ENCODE data around the gene FAM53B.
A peak's percentile ranks its signal among the peaks of the same experiment; 100 is the strongest.

FAM53B gene

GRCh38 chr10:124741922-124742412 lies 2.2 kb downstream of the FAM53B start:
- no peak overlapping the region for H3K27ac ChIP-seq (ENCODE audit: low read depth, low read length)
- H3K4me3 ChIP-seq (ENCODE audit: low read depth, low read length) = no peak overlapping the region
- peaks cover 66% of the 10 kb centered on the region for H3K4me1 ChIP-seq (ENCODE audit: control insufficient read depth, insufficient read depth, low read length)
- H3K36me3 ChIP-seq (ENCODE audit: control insufficient read depth, insufficient read depth, low read length) = no peaks in the 10 kb centered on the region
- H3K9ac ChIP-seq (ENCODE audit: low read depth, low read length) = no peak overlapping the region
- peaks cover 18% of the 10 kb centered on the region for H3K27me3 ChIP-seq (ENCODE audit: control insufficient read depth, insufficient read depth, low read length)
- no peaks in the 10 kb centered on the region for H3K9me3 ChIP-seq (ENCODE audit: control insufficient read depth, insufficient read depth, low read length)

GRCh38 chr10:124741281-124741921 lies 2.8 kb downstream of the FAM53B start:
- Histone ChIP-seq H3K4me3 (ENCODE audit: low read depth, low read length) (no peak overlapping the region), H3K4me1 (ENCODE audit: control insufficient read depth, insufficient read depth, low read length) (peaks cover 72% of the 10 kb centered on the region), H3K9ac (ENCODE audit: low read depth, low read length) (no peak overlapping the region), H3K27ac (ENCODE audit: low read depth, low read length) (no peak overlapping the region), H3K27me3 (ENCODE audit: control insufficient read depth, insufficient read depth, low read length) (peaks cover 18% of the 10 kb centered on the region), H3K36me3 (ENCODE audit: control insufficient read depth, insufficient read depth, low read length) (no peaks in the 10 kb centered on the region), H3K9me3 (ENCODE audit: control insufficient read depth, insufficient read depth, low read length) (no peaks in the 10 kb centered on the region)

- peaks cover 18% of the 10 kb centered on the region for H3K27me3 ChIP-seq (ENCODE audit: control insufficient read depth, insufficient read depth, low read length)
These were observed 3.6 kb downstream of the FAM53B start for GRCh38 chr10:124740369-124741280.

GRCh38 chr10:124739986-124740368 lies 4.2 kb downstream of the FAM53B start:
- Histone ChIP-seq H3K4me1 (ENCODE audit: control insufficient read depth, insufficient read depth, low read length) (peaks cover 66% of the 10 kb centered on the region), H3K27me3 (ENCODE audit: control insufficient read depth, insufficient read depth, low read length) (peaks cover 18% of the 10 kb centered on the region), H3K4me3 (ENCODE audit: low read depth, low read length) (peak overlapping the region; percentile 34; the same call in 1 of the 2 replicates), H3K9me3 (ENCODE audit: control insufficient read depth, insufficient read depth, low read length) (no peaks in the 10 kb centered on the region), H3K9ac (ENCODE audit: low read depth, low read length) (no peak overlapping the region), H3K36me3 (ENCODE audit: control insufficient read depth, insufficient read depth, low read length) (no peaks in the 10 kb centered on the region; the same call in 1 of the 2 replicates), H3K27ac (ENCODE audit: low read depth, low read length) (peak overlapping the region; percentile 64)

More at GRCh38 chr10:124740369-124741280, 3.6 kb downstream of the FAM53B start:
- no peak overlapping the region for H3K9ac ChIP-seq (ENCODE audit: low read depth, low read length)
- no peaks in the 10 kb centered on the region for H3K9me3 ChIP-seq (ENCODE audit: control insufficient read depth, insufficient read depth, low read length)
- peak overlapping the region; percentile 34 for H3K4me3 ChIP-seq (ENCODE audit: low read depth, low read length)
- H3K36me3 ChIP-seq (ENCODE audit: control insufficient read depth, insufficient read depth, low read length) = no peaks in the 10 kb centered on the region
- peak overlapping the region; percentile 64 for H3K27ac ChIP-seq (ENCODE audit: low read depth, low read length)
- H3K4me1 ChIP-seq (ENCODE audit: control insufficient read depth, insufficient read depth, low read length) = peaks cover 72% of the 10 kb centered on the region

GRCh38 chr10:124739119-124739921 lies 4.9 kb downstream of the FAM53B start:
- Histone ChIP-seq H3K4me3 (ENCODE audit: low read depth, low read length) (0 out of 2 replicates have a peak overlapping the region, but pooled peaks have one; percentile 34), H3K4me1 (ENCODE audit: control insufficient read depth, insufficient read depth, low read length) (peaks cover 63% of the 10 kb centered on the region), H3K9ac (ENCODE audit: low read depth, low read length) (no peak overlapping the region), H3K9me3 (ENCODE audit: control insufficient read depth, insufficient read depth, low read length) (no peaks in the 10 kb centered on the region), H3K27me3 (ENCODE audit: control insufficient read depth, insufficient read depth, low read length) (peaks cover 18% of the 10 kb centered on the region), H3K36me3 (ENCODE audit: control insufficient read depth, insufficient read depth, low read length) (no peaks in the 10 kb centered on the region; the same call in 1 of the 2 replicates), H3K27ac (ENCODE audit: low read depth, low read length) (peak overlapping the region; percentile 64)

- no peaks in the 10 kb centered on the region for H3K9me3 ChIP-seq (ENCODE audit: control insufficient read depth, insufficient read depth, low read length)
- H3K9ac ChIP-seq (ENCODE audit: low read depth, low read length) = no peak overlapping the region
- H3K27ac ChIP-seq (ENCODE audit: low read depth, low read length) = no peak overlapping the region
- H3K36me3 ChIP-seq (ENCODE audit: control insufficient read depth, insufficient read depth, low read length) = no peaks in the 10 kb centered on the region; the same call in 1 of the 2 replicates
- no peak overlapping the region for H3K4me3 ChIP-seq (ENCODE audit: low read depth, low read length)
- H3K4me1 ChIP-seq (ENCODE audit: control insufficient read depth, insufficient read depth, low read length) = peaks cover 63% of the 10 kb centered on the region
- H3K27me3 ChIP-seq (ENCODE audit: control insufficient read depth, insufficient read depth, low read length) = peaks cover 18% of the 10 kb centered on the region
These were observed 5.7 kb downstream of the FAM53B start for GRCh38 chr10:124738441-124738840.

- Histone ChIP-seq H3K27me3 (ENCODE audit: control insufficient read depth, insufficient read depth, low read length) (peaks cover 11% of the 10 kb centered on the region), H3K4me3 (ENCODE audit: low read depth, low read length) (no peak overlapping the region), H3K9me3 (ENCODE audit: control insufficient read depth, insufficient read depth, low read length) (no peaks in the 10 kb centered on the region), H3K27ac (ENCODE audit: low read depth, low read length) (no peak overlapping the region), H3K9ac (ENCODE audit: low read depth, low read length) (no peak overlapping the region), H3K4me1 (ENCODE audit: control insufficient read depth, insufficient read depth, low read length) (peaks cover 62% of the 10 kb centered on the region), H3K36me3 (ENCODE audit: control insufficient read depth, insufficient read depth, low read length) (no peaks in the 10 kb centered on the region; the same call in 1 of the 2 replicates)
These were observed 6.5 kb downstream of the FAM53B start for GRCh38 chr10:124737708-124738107.

GRCh38 chr10:124737221-124737620 lies 7.0 kb downstream of the FAM53B start:
- H3K27ac ChIP-seq (ENCODE audit: low read depth, low read length) = no peak overlapping the region
- H3K9ac ChIP-seq (ENCODE audit: low read depth, low read length) = no peak overlapping the region
- peaks cover 57% of the 10 kb centered on the region for H3K4me1 ChIP-seq (ENCODE audit: control insufficient read depth, insufficient read depth, low read length)

GRCh38 chr10:124736491-124737136 lies 7.6 kb downstream of the FAM53B start:
- H3K27me3 ChIP-seq (ENCODE audit: control insufficient read depth, insufficient read depth, low read length) = peaks cover under 1% of the 10 kb centered on the region; the same call in 1 of the 2 replicates
- H3K27ac ChIP-seq (ENCODE audit: low read depth, low read length) = no peak overlapping the region
- peaks cover 51% of the 10 kb centered on the region for H3K4me1 ChIP-seq (ENCODE audit: control insufficient read depth, insufficient read depth, low read length)
- H3K36me3 ChIP-seq (ENCODE audit: control insufficient read depth, insufficient read depth, low read length) = no peaks in the 10 kb centered on the region; the same call in 1 of the 2 replicates
- no peaks in the 10 kb centered on the region for H3K9me3 ChIP-seq (ENCODE audit: control insufficient read depth, insufficient read depth, low read length)
- no peak overlapping the region for H3K4me3 ChIP-seq (ENCODE audit: low read depth, low read length)
- no peak overlapping the region for H3K9ac ChIP-seq (ENCODE audit: low read depth, low read length)

More at GRCh38 chr10:124737221-124737620, 7.0 kb downstream of the FAM53B start:
- Histone ChIP-seq H3K36me3 (ENCODE audit: control insufficient read depth, insufficient read depth, low read length) (no peaks in the 10 kb centered on the region; the same call in 1 of the 2 replicates), H3K27me3 (ENCODE audit: control insufficient read depth, insufficient read depth, low read length) (peaks cover 6% of the 10 kb centered on the region), H3K4me3 (ENCODE audit: low read depth, low read length) (no peak overlapping the region), H3K9me3 (ENCODE audit: control insufficient read depth, insufficient read depth, low read length) (no peaks in the 10 kb centered on the region)

Data from HUES48 (cell line).